Measurements from ENCODE around the gene CYP27B1.
"Not testable (repeated sequence)": the region's sequence is repeated elsewhere in the genome, so short reads cannot be mapped to it uniquely, and the experiment has no call there.

Gene CYP27B1

DNA sequence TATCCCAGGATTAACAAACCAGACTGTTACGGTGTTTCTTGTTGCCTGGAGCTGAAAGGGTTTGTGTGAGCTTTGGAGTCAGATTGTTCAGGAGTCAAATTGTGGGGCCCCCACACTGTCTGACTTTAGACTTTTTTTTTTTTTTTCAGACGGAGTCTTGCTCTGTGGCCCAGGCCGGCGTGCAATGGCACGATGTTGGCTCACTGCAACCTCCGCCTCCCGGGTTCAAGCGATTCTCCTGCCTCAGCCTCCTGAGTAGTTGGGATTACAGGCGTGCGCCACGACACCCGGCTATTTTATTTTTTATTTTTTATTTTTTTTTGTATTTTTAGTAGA, 16.6 kb upstream of the CYP27B1 start:
- no peak for DNase-seq (ENCODE audit: low read depth, low spot score)

GRCh38 chr12:57782608-57783465, 16.0 kb upstream of the CYP27B1 start, which contains the start of gene TSFM:
Gene TSFM, plus strand, starts transcription at chr12:57782787. Its CDS starts 15 bp downstream, at chr12:57782802.
- DNase-seq (ENCODE audit: low read depth, low spot score) = peak; percentile 97

GRCh38 chr12:57782243-57782607, 15.3 kb upstream of the CYP27B1 start:
- DNase-seq (ENCODE audit: low read depth, low spot score) = no peak

- no peak for DNase-seq (ENCODE audit: low read depth, low spot score)
Observed at GRCh38 chr12:57781801-57782200, 14.9 kb upstream of the CYP27B1 start.

- no peak for DNase-seq (ENCODE audit: low read depth, low spot score)
Observed at GRCh38 chr12:57781244-57781643, 14.4 kb upstream of the CYP27B1 start.

DNA sequence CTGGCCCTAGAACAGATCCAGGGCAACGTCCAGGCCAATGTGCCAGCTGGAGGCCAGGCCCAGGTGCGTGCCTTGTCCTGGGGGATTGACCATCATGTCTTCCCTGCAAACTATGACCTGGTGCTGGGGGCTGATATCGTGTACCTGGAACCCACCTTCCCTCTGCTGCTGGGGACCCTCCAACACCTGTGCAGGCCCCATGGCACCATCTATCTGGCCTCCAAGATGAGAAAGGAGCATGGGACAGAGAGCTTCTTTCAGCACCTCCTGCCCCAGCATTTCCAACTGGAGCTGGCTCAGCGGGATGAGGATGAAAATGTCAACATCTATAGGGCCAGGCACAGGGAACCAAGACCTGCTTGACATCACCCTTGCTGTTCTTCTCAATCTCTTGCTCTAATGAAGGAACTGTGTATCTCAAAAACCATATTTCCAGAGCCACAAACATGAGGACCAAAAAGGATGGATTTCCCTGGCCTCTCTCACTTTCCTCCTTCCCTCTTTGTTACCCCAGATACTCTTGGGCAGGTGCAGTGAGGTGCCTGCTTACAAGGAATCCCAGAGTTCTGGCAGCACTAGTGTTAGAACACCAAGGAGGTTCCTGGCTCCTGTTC, 13.5 kb upstream of the CYP27B1 start:
- DNase-seq (ENCODE audit: low read depth, low spot score) = no peak

- DNase-seq (ENCODE audit: low read depth, low spot score) = no peak
Observed at GRCh38 chr12:57779736-57780135, 12.9 kb upstream of the CYP27B1 start.

- DNase-seq (ENCODE audit: low read depth, low spot score) = no peak
Observed at GRCh38 chr12:57777911-57778310, 11.0 kb upstream of the CYP27B1 start.

- no peak for DNase-seq (ENCODE audit: low read depth, low spot score)
Observed at GRCh38 chr12:57777367-57777766, 10.5 kb upstream of the CYP27B1 start.

DNA sequence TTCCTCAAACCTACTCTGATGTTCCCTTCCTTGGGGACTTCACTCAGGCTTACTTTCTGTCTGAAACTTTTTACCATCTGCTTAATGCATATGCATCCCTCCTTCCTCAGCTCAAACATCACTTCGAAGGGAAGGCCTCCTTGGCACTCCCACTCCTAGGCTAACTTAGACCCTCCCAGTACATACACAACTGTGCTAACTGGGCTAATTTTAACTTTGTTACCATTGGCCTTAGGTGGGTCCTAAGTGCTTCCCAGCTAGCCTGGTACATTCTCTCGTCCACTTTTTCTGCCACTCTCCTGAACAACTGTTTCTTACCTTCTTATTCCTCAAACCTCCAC, 9.3 kb upstream of the CYP27B1 start:
- no peak for DNase-seq (ENCODE audit: low read depth, low spot score)

- no peak for DNase-seq (ENCODE audit: low read depth, low spot score)
Observed at GRCh38 chr12:57775563-57776246, 8.8 kb upstream of the CYP27B1 start.

DNA sequence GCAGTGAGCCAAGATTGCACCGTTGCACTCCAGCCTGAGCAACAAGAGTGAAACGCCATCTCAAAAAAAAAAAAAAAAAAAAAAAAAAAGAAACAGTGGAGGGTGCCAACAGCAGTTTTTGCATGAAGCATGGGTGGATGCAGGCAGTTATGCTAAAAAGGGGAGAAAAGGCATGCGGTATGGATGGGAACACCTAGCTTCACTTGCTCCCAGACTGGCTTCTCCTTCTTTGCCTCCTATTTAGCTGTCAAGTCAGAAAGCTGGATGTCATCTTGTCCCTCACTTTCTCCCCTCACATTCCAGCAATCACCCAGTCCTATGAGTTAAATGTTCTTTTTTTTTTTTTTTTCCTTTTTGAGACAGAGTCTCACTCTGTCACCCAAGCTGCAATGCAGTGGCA, 8.2 kb upstream of the CYP27B1 start:
- no peak for DNase-seq (ENCODE audit: low read depth, low spot score)

GRCh38 chr12:57774634-57775033, 7.8 kb upstream of the CYP27B1 start:
- DNase-seq (ENCODE audit: low read depth, low spot score) = not testable (repeated sequence)

GRCh38 chr12:57772429-57773322, 5.8 kb upstream of the CYP27B1 start, which contains the start of gene EEF1AKMT3:
Gene EEF1AKMT3, plus strand, starts transcription at chr12:57772614. Its CDS starts 111 bp downstream, at chr12:57772725.
- peak; percentile 70 for DNase-seq (ENCODE audit: low read depth, low spot score)

GRCh38 chr12:57771873-57772428, 5.1 kb upstream of the CYP27B1 start, which contains the start of gene METTL1:
Gene METTL1, minus strand, starts transcription at chr12:57772105. Its CDS starts 22 bp downstream, at chr12:57772083.
- DNase-seq (ENCODE audit: low read depth, low spot score) = peak; percentile 99

GRCh38 chr12:57771236-57771872, 4.5 kb upstream of the CYP27B1 start:
- peak; percentile 96 for DNase-seq (ENCODE audit: low read depth, low spot score)

DNA sequence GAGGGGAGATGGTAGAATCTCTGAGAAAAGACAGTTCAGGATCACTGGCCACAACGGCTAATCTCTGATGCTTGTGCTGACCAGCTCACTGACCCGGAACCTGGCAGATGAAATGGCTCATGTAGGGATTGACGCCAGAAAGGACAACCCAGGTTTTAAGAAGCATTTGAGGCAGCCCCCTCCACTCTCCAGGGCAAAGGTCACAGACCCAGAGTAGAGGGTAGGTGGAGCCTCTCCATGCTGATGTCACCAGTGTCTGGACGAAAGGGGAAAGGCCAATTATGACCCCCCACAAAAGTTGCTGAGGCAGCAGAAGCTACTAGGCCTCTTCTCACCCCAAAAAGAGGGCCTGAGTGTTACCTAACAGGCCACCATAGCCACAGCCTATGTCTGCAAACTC, 3.9 kb upstream of the CYP27B1 start:
- DNase-seq (ENCODE audit: low read depth, low spot score) = no peak

GRCh38 chr12:57769594-57769993, 2.7 kb upstream of the CYP27B1 start:
- DNase-seq (ENCODE audit: low read depth, low spot score) = no peak

- no peak for DNase-seq (ENCODE audit: low read depth, low spot score)
Observed at GRCh38 chr12:57767876-57768275, 998 bp upstream of the CYP27B1 start.

DNA sequence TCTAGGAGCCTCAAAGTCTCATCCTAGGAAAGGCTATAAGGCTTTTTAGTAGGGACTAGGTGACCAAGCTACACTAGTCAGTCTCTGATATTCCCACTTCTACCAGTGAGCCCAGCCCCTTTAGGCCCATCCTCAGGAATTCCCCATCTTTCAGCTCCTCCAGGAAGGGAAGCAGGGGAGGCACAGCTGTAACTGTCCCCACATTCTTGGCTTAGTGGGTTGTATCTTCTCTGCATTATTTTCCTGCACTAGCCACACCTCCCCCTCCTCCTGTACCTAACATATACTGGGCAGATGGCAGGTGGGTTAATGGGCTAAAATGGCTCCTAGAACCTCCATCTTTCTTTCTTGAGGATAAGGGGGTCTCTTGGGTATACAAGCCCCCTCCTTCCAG, 424 bp upstream of the CYP27B1 start:
- no peak for DNase-seq (ENCODE audit: low read depth, low spot score)

All from astrocyte of the hippocampus (primary cell).